Activated naive CD8-positive, alpha-beta T cell (primary cell): Measurements from ENCODE around the gene PPFIBP1.
"Not testable (repeated sequence)": the region's sequence is repeated elsewhere in the genome, so short reads cannot be mapped to it uniquely, and the experiment has no call there.

Source experiments
- H3K27ac Mint-ChIP-seq: one replicate; pipeline ENCODE4 v1.8.0; 2021; ENCODE audit warnings: mixed read lengths
- H3K27me3 Mint-ChIP-seq: one replicate; pipeline ENCODE4 v1.8.0; 2021; ENCODE audit warnings: mixed read lengths
- H3K36me3 Mint-ChIP-seq: one replicate; pipeline ENCODE4 v1.8.0; 2021; ENCODE audit warnings: mixed read lengths
- H3K4me1 Mint-ChIP-seq: one replicate; pipeline ENCODE4 v1.8.0; 2021; ENCODE audit warnings: low read depth, mixed read lengths
- H3K4me3 Mint-ChIP-seq: one replicate; pipeline ENCODE4 v1.8.0; 2021; ENCODE audit warnings: mild to moderate bottlenecking, mixed read lengths
- H3K9me3 Mint-ChIP-seq: one replicate; pipeline ENCODE4 v1.8.0; 2021; ENCODE audit warnings: low read depth, mixed read lengths

Gene PPFIBP1

DNA sequence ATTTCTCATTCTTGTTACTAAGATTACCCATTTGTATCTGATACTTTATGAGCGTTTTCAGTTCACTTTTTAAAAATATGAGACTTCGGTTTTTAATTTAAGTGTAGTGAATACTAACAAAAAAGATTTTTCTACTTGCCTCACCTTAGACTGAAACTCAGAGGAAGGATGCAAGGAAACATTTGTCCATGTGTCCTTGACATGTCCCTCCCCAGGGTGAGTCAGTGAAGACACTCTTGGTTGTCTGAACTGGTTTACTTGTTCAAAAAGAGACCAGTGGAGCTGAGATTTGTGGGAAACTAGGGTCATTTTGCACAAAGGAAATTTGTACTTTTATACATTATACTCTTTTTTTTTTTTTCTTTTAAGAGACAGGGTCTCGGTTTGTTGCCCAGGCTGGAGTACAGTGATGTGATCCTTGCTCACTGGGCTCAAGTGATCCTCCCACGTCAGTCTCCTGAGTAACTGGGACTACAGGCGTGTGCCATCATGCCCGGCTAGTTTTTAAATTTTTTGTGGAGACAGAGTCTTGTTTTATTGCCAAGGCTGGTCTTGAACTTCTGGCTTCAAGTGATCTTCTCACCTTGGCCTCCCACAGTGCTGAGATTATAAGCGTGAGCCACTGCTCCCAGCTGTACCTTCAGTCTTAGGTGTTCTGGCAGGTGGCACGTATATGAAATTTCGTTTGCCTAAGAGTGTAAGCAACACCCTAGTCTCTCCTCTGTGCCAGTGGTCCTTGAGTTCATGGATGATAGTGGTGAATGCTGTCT, 56.7 kb downstream of the PPFIBP1 start:
- Mint-ChIP-seq H3K4me1 (peaks cover 9% of the 10 kb centered on the region), H3K27ac (no peak overlapping the region), H3K9me3 (no peaks in the 10 kb centered on the region), H3K4me3 (no peak overlapping the region), H3K36me3 (peaks cover 6% of the 10 kb centered on the region), H3K27me3 (no peaks in the 10 kb centered on the region)

DNA sequence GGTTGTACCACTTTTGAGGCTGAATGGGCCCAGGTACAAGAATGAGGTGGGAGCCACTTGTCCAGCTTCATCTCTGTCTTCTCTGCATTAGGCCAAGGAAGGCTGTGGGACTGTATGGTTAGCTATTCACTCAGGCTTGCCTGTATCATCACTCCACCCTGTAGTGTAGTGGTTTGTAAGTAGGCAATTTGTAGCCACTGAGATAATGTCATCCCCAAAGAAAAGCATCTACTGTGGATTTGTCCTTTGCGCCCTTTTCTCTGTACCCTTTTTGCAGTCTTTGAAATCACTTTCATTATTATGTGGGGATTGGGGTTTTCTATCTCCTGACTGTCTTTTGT, 57.3 kb downstream of the PPFIBP1 start:
- not testable (repeated sequence) for H3K4me1 Mint-ChIP-seq, H3K4me3 Mint-ChIP-seq, H3K36me3 Mint-ChIP-seq, H3K27me3 Mint-ChIP-seq, H3K9me3 Mint-ChIP-seq, H3K27ac Mint-ChIP-seq

DNA sequence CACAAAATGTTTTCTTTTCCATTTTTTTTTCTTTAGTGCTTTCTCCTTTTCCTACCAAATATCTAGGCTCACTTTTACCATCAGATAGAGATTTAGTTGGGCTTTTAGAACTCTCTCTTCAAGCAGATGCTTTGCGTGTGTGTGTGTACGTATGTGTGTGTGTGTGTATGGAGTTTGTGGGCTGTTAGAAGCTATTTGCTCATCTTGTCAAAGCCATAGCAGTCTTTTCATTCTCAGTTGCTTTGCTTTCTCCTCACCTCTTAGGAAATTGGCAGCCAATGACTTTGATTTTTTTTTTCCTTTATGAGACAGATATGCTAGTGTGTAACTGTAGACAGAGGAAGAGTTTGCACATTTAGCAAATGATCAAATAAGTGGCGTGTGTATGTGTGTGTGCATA, 57.8 kb downstream of the PPFIBP1 start:
- not testable (repeated sequence) for H3K27me3 Mint-ChIP-seq

DNA sequence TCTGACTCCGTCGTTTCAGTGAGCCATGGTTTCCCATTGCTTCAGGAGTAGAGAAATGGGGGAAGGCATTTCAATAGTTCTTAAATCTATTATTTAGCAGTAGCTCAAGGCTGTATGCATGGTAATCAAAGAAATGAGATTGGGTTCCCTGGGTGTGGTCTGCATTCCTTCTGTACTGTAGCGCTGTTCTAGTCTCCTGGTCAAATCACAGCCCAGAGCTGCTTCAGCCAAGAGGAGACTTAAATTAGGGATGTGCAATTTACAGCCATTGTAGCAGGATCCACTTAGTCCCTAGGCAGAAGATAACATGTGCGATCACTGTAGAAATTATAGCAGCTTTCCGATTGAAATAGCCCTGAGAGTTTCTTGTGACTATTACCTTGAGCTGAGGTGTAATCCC, 58.4 kb downstream of the PPFIBP1 start:
- H3K4me1 Mint-ChIP-seq, H3K4me3 Mint-ChIP-seq, H3K27me3 Mint-ChIP-seq, H3K36me3 Mint-ChIP-seq, H3K9me3 Mint-ChIP-seq, H3K27ac Mint-ChIP-seq: not testable (repeated sequence)

More for the DNA sequence above, 57.8 kb downstream of the PPFIBP1 start:
- not testable (repeated sequence) for H3K4me1 Mint-ChIP-seq, H3K27ac Mint-ChIP-seq, H3K36me3 Mint-ChIP-seq, H3K9me3 Mint-ChIP-seq, H3K4me3 Mint-ChIP-seq

DNA sequence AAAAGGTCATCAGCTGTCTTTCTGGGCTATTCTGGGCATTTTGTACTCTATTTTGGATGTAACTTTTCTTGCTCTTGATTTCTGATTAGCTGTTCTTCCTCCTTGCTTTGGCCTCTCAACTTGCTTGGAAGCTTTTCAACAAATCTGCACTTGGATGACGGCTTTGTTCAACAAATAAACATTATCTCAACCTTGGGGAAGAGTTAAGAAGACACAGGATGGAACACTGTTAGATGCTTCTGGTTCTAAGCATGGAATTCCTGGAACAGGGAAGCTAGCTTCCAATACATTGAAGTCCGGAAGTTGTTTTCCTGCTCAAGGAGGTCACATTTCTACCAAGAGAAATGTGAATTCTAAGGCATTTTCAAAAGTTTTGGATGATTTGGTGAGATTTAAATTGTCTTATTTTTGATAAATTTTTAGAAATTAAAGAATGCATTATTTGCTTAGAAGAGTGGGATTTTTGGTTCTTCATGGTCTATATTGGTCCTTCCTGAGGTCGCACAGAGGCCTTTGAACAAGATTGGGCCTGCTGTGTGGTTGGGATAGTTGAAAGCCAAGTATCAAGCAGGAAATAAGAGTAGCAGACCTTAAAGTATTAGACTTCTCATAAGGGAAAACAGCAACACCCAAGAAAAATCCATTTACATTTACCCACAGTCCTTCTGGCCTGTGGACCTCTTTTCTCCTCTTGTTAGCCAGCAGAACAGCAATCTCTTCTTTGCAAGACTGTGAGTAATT, 59.2 kb downstream of the PPFIBP1 start:
- Mint-ChIP-seq H3K27ac (no peak overlapping the region), H3K4me3 (no peak overlapping the region), H3K36me3 (peaks cover 6% of the 10 kb centered on the region), H3K4me1 (peaks cover 14% of the 10 kb centered on the region), H3K9me3 (no peaks in the 10 kb centered on the region), H3K27me3 (no peaks in the 10 kb centered on the region)

DNA sequence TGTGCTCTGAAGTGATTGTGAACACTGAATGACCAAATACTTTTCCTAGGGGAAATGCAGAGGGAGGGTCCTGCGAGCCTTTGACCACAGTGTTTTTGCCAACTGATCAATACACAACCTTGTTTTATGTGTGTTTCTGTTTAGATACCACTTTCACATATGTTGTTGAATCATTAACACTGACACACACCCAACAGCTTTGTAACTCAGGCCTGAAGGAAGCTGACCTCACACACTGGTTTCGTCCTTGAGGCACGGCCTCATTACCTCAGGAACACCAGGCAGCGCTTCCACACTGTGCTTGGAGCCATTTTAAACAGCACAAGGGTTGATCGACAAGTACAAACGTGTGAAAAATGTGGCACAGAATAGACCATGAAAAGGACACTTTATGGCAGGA, 60.0 kb downstream of the PPFIBP1 start:
- Mint-ChIP-seq H3K9me3 (no peaks in the 10 kb centered on the region), H3K36me3 (peaks cover 4% of the 10 kb centered on the region), H3K27ac (no peak overlapping the region), H3K4me1 (peaks cover 22% of the 10 kb centered on the region), H3K4me3 (no peak overlapping the region), H3K27me3 (no peaks in the 10 kb centered on the region)

DNA sequence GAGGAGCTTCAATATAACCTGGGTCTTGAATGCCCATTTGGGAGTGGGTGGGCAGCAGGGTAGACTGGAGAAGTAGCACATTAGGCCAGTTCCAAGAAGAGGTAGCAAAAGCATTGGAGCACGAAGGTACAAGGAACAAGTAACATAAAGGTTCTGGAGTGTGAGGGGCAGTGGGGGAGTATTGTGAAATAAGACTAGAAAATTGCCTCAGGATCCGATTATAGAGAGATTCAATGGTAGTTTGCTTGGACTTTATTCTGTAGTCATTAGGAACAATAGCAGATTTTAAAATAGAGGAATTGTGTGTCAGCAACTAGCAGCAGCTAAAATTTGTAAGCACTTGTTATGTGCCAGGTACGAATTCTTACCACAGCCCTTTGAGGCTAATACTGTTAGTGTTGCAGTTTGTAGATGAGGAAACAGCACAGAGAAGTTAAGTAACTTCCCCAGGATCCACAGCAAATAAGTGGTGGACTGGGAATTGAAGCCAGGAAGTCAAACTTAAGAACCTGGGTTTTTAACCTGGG, 61.8 kb downstream of the PPFIBP1 start:
- H3K9me3 Mint-ChIP-seq: no peaks in the 10 kb centered on the region
- no peak overlapping the region for H3K27ac Mint-ChIP-seq
- no peak overlapping the region for H3K4me3 Mint-ChIP-seq
- H3K4me1 Mint-ChIP-seq: peaks cover 19% of the 10 kb centered on the region
- H3K36me3 Mint-ChIP-seq: no peaks in the 10 kb centered on the region
- no peaks in the 10 kb centered on the region for H3K27me3 Mint-ChIP-seq

DNA sequence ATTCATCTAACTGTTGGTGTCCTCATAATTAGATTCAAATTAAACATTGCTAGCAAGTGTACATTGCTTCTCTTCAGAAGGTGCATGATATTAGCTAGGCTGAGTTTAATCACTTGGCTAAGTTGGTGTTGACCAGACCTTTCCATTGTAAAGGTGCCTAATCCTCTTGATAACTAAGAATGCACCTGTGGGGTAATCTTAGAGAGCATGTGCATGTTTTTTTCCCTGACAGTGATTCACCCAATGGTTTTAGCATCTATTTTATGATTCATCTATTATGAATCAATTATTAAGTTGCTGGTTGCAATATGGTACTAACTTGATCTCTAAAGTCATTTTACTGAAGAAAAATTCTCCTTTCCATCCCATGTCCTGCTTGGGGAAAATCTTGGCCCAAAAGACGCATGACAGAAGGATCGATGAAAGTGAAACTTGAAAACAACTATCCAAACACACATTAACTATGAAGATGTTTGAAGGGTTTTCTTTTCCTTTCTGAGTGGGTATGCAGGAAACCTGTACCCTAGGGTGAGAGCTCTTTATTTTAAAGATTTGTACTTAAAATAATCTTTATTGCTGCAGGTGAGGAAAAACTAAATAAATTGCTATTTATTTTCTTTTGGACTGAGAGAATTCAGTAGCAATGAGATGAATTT, 64.2 kb downstream of the PPFIBP1 start:
- not testable (repeated sequence) for H3K36me3 Mint-ChIP-seq, H3K27me3 Mint-ChIP-seq, H3K9me3 Mint-ChIP-seq
- Mint-ChIP-seq H3K4me1 (peaks cover 15% of the 10 kb centered on the region), H3K27ac (peak overlapping the region; percentile 90), H3K4me3 (peak overlapping the region; percentile 60)

DNA sequence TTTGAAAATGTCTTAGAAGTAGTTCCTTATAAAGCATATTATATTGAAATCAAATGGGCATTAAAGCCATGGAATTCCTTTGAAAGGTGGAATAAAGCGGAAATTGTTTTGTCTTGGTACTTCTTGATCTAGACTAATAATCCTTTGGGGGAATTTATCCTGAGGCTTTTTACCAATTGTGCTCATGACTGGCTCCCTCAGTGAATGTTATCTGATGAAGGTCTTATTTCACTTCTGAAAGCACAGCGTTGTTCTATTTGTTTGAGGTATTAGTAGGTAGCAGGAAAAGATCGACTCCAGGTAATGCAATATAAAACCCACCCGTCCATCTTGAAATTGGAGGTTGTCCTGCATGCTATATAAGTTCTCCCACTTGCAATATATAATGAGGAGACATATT, 64.8 kb downstream of the PPFIBP1 start:
- H3K27me3 Mint-ChIP-seq: no peaks in the 10 kb centered on the region
- no peak overlapping the region for H3K27ac Mint-ChIP-seq
- peaks cover 15% of the 10 kb centered on the region for H3K4me1 Mint-ChIP-seq
- peaks cover 11% of the 10 kb centered on the region for H3K36me3 Mint-ChIP-seq
- H3K9me3 Mint-ChIP-seq: no peaks in the 10 kb centered on the region
- peak overlapping the region; percentile 60 for H3K4me3 Mint-ChIP-seq

DNA sequence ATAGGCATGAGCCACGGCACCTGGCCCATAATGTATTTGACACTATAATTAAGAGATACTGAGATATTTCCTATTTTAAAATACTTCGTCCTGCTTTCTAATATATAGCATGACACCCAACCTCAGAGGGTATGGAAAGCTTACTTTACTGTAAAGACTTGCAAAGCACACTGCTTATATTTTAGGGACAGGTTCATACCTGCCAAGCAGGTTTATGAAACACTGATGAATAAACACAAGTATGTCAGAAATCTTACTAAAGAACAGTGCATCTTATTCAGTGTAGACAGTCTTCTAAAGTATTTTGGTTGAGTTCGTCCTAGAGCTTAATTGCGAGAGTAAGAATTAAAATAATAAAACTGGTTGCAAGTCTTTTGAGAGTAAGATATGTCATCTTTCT, 65.4 kb downstream of the PPFIBP1 start:
- H3K9me3 Mint-ChIP-seq: no peaks in the 10 kb centered on the region
- no peak overlapping the region for H3K4me3 Mint-ChIP-seq
- H3K4me1 Mint-ChIP-seq: peaks cover 15% of the 10 kb centered on the region
- no peaks in the 10 kb centered on the region for H3K27me3 Mint-ChIP-seq
- no peak overlapping the region for H3K27ac Mint-ChIP-seq
- peaks cover 14% of the 10 kb centered on the region for H3K36me3 Mint-ChIP-seq

DNA sequence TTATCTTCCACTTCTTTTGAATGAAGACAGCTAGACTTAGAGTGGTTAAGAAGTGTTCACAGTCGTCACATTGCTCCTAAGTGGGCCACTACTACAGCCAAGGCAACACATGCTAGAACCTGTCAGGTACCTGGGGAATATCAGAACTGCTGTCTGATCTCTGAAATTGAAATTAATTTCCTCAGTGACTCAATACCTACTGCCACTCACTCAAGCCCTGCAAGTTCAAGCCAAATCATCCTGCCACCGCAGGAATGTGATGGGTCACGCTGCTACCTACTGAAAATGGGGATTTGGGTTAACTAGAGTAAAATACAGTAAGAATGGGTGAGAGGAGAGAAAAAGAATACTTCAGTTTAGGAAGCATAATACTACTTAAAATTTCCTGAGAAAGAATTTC, 67.7 kb downstream of the PPFIBP1 start:
- not testable (repeated sequence) for H3K9me3 Mint-ChIP-seq, H3K27ac Mint-ChIP-seq, H3K4me3 Mint-ChIP-seq, H3K27me3 Mint-ChIP-seq
- H3K36me3 Mint-ChIP-seq: peaks cover 20% of the 10 kb centered on the region
- H3K4me1 Mint-ChIP-seq: peaks cover 15% of the 10 kb centered on the region

DNA sequence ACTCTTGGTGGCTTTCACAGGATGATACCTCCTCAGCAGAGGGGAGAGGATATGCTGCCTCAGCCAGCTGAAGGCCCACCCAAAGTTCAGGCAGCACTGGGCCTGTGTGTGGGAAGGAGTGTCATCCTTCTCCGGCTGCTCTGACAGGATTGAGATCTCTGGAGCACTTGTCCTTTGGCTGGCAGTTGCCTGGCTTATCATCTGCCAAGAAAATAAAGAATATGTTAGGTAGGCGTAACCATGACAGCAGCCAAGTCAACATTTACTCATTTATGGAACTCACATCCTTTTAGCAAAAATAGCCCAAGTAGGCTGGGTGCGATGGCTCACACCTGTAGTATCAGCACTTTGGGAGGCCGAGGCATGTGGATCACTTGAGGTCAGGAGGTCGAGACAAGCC, 68.5 kb downstream of the PPFIBP1 start:
- H3K4me3 Mint-ChIP-seq: no peak overlapping the region
- H3K27me3 Mint-ChIP-seq: no peaks in the 10 kb centered on the region
- H3K4me1 Mint-ChIP-seq: peaks cover 15% of the 10 kb centered on the region
- no peaks in the 10 kb centered on the region for H3K9me3 Mint-ChIP-seq
- H3K27ac Mint-ChIP-seq: no peak overlapping the region
- H3K36me3 Mint-ChIP-seq: peaks cover 21% of the 10 kb centered on the region

DNA sequence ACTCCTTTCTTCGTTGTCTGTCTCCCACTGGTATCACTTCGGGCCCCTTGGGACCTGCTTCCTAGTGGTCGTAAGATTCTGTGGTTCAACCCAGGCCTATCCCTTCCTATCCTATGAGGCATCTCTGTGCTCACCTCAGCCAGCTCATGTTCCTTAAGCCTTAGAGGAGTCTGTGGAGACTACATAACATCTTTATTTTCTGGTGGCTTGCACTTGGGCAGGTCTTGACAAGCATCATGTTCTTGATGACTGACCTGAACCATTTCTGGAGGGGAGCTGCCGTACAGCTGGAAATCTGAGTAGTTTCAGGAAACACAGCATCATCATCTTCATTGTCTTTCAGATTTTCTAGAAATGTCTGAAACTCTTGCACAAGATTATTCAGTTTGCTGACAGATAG, 69.3 kb downstream of the PPFIBP1 start:
- H3K27me3 Mint-ChIP-seq: no peaks in the 10 kb centered on the region
- H3K4me3 Mint-ChIP-seq: no peak overlapping the region
- H3K4me1 Mint-ChIP-seq: peaks cover 8% of the 10 kb centered on the region
- peaks cover 24% of the 10 kb centered on the region for H3K36me3 Mint-ChIP-seq
- H3K9me3 Mint-ChIP-seq: no peaks in the 10 kb centered on the region
- no peak overlapping the region for H3K27ac Mint-ChIP-seq

DNA sequence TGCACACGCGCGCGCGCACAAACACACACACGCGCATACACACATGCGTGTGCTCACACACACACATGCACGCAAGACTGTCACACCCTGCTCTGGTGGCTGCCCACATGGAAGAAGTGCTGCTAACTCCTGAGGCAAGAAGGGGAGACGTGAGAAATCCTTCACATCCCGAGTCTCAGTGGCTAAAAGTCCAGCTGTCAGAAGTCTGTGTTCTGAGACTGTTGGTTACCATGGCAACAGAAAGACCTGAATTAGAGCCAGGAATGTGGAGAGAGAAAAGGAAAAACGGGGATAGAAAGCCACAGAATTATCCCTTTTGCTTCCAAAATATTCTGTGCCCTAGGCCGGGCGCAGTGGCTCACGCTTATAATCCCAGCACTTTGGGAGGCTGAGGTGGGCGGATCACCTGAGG, 71.2 kb downstream of the PPFIBP1 start:
- Mint-ChIP-seq H3K27ac (no peak overlapping the region), H3K36me3 (peaks cover 30% of the 10 kb centered on the region)

DNA sequence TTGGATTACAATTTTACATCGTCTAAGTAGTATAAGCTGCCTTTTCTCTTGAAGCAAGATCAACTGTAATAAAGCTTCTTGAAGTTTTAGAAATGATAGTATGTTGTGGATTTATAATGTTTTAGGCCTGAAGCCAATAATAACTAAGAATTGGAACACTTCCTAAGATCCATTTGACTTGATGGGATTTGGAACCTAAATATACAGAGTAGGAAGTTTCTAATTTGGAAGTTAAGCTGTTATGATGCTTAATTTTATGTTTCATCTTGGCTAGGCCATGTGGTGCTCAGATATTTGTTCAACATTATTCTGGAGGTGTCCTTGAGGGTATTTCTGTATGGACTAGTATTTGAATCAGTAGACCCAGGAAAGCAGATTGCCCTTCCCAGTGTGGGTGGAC, 74.9 kb downstream of the PPFIBP1 start:
- H3K36me3 Mint-ChIP-seq: peaks cover 21% of the 10 kb centered on the region
- not testable (repeated sequence) for H3K4me3 Mint-ChIP-seq, H3K4me1 Mint-ChIP-seq, H3K27ac Mint-ChIP-seq, H3K27me3 Mint-ChIP-seq, H3K9me3 Mint-ChIP-seq

More for the DNA sequence above, 71.2 kb downstream of the PPFIBP1 start:
- Mint-ChIP-seq H3K4me1 (no peaks in the 10 kb centered on the region), H3K4me3 (no peak overlapping the region), H3K9me3 (no peaks in the 10 kb centered on the region), H3K27me3 (no peaks in the 10 kb centered on the region)
